Left lung (tissue), 10 donors: ENCODE measurements around the gene SCAMP2. TPM values are rescaled to one million over a fixed set of nuclear protein-coding genes. Genes with fewer than 3 reads are reported as not detected.
A peak's percentile ranks its signal among the peaks of the same experiment; 100 is the strongest.

Experiments
- ATAC-seq: fragments of 200-7000 bp; cut with Tn5 transposase; one replicate; pipeline ENCODE4 v1.9.1; 2020; ENCODE audit warnings: moderate library complexity
- DNase-seq, 4 donors: peaks; one replicate each; pipeline ENCODE4 v3.0.0-alpha.2; 2013 to 2020
- H3K27ac ChIP-seq, 2 donors: fragments of 200-600 bp; sonication (generic) in 1 of 2; one replicate each; pipeline versions ENCODE4 v1.5.0 to v1.8.0; 2020 to 2021
- H3K27me3 ChIP-seq, 2 donors: fragments of 200-600 bp; sonication (generic) in 1 of 2; one replicate each; pipeline versions ENCODE4 v1.5.0 to v1.8.0; 2020 to 2021
- H3K36me3 ChIP-seq, 2 donors: fragments of 200-600 bp; sonication (generic) in 1 of 2; one replicate each; pipeline versions ENCODE4 v1.5.0 to v1.8.0; 2020 to 2021
- H3K4me1 ChIP-seq, 2 donors: fragments of 200-600 bp; one replicate each; pipeline ENCODE4 v1.8.0; 2021
- H3K4me3 ChIP-seq, 2 donors: fragments of 200-600 bp; sonication (generic) in 1 of 2; one replicate each; pipeline versions ENCODE4 v1.5.0 to v1.8.0; 2020 to 2021; ENCODE audit warnings: mild to moderate bottlenecking in 1 of 2
- H3K9me3 ChIP-seq, 2 donors: fragments of 200-600 bp; sonication (generic) in 1 of 2; one replicate each; pipeline versions ENCODE4 v1.5.0 to v1.8.0; 2020 to 2021
- intact Hi-C, 2 donors: fragments of 100-400 bp; cut with DNase I; formaldehyde crosslinking; loops; one replicate each; pipeline versions ENCODE4 v1.11.2 to v1.14.2; 2022
- polyA plus RNA-seq, 6 donors: library from polyadenylated mRNA; unstranded; fragments of 120-200 nt; gene quantifications; one replicate each; pipeline ENCODE4 v1.2.1, GENCODE V29; 2013; ENCODE audit not compliant: insufficient read length in 6 of 6
- total RNA-seq, 2 donors: library from RNA; stranded (reverse); fragmentation: NEBNext Ultra II Directional; extraction: Animal tissue kit (Norgen Biotek cat#: 25700); gene quantifications; one replicate each; pipeline ENCODE4 v1.2.1, GENCODE V29; 2021
- TF ChIP-seq, protein P1 (sequence below), 2 donors: fragments of 200-600 bp; sonication (generic) in 1 of 2; IDR thresholded peaks; one replicate each; pipeline versions ENCODE4 v1.5.0 to v1.8.0; 2021; ENCODE audit warnings: antibody characterized with exemption in 2 of 2
- donor health status: DM: no; HTN: yes; CAD: no.
- donor health status: DM: no; HTN: no; CAD: no.

Gene SCAMP2
- total and polyA plus RNA-seq, 8 donors = 42.8 to 138 (median 48.0) TPM

- H3K27ac ChIP-seq = peak overlapping the region in 1 of 2 donors; percentile 38
- H3K9me3 ChIP-seq = no peaks in the 10 kb centered on the region
- intact Hi-C loops = no loop called here
- TF ChIP-seq, protein P1, sequence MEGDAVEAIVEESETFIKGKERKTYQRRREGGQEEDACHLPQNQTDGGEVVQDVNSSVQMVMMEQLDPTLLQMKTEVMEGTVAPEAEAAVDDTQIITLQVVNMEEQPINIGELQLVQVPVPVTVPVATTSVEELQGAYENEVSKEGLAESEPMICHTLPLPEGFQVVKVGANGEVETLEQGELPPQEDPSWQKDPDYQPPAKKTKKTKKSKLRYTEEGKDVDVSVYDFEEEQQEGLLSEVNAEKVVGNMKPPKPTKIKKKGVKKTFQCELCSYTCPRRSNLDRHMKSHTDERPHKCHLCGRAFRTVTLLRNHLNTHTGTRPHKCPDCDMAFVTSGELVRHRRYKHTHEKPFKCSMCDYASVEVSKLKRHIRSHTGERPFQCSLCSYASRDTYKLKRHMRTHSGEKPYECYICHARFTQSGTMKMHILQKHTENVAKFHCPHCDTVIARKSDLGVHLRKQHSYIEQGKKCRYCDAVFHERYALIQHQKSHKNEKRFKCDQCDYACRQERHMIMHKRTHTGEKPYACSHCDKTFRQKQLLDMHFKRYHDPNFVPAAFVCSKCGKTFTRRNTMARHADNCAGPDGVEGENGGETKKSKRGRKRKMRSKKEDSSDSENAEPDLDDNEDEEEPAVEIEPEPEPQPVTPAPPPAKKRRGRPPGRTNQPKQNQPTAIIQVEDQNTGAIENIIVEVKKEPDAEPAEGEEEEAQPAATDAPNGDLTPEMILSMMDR (IDR thresholded peaks at IDR 0.05) = no peak
- ATAC-seq (no peak), DNase-seq (peak in 1 of 4 donors; percentile 50)
- peaks cover 0 to 66% of the 10 kb centered on the region in 2 donors for H3K36me3 ChIP-seq
- no peak overlapping the region for H3K4me3 ChIP-seq
- H3K4me1 ChIP-seq = peaks cover 17 to 30% of the 10 kb centered on the region in 2 donors
- no peaks in the 10 kb centered on the region for H3K27me3 ChIP-seq
Measured at GRCh38 chr15:74845208-74845568, 28.0 kb downstream of the SCAMP2 start.

DNA sequence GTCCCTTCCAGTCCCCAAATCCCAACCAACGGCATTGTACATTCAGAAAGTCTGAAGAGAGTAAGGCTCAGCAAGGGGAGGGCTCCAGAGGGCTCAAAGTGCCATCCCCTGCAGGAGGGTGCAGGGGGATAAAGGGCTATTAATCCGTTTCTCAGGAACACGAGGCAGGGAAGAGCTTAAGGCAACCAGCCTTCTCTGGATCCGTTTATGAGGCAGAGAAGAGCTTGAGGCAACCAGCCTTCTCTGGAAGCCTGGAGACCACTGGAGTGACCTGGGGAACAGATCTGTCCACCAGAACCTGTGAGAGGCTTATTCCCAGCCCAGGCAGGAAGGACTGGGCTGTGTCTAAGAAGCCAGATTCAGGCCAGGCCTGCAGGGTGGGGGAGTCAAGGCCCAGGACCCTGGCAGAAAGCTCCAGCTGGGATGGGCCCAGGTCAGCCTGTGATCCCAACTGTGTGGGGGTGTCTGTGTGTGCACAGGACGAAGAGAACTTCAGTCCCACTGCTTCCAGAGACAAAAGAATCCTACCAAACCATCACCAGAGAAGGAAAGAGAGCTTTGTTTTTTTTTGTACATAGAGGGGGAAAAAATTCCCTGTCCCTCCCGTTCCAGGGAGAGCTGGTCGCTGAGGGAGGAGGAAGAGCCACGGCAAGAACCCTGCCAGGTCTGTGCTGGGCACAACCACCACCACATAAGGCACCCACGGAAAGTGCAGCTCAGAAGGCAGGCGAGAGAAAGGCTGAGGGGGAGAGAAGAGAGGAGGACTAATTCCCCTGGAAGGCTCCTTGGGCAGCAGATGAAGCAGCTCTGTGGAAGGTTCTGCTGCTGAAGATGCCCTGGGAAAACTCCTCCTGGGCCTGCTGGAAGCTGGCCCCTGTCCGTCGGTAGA lies 28.6 kb downstream of the SCAMP2 start:
- no peak overlapping the region for H3K4me3 ChIP-seq
- DNase-seq = no peak
- H3K9me3 ChIP-seq = no peaks in the 10 kb centered on the region
- intact Hi-C loops = no loop called here
- peak overlapping the region in 1 of 2 donors; percentile 38 for H3K27ac ChIP-seq
- peaks cover 17 to 30% of the 10 kb centered on the region in 2 donors for H3K4me1 ChIP-seq
- peaks cover 0 to 66% of the 10 kb centered on the region in 2 donors for H3K36me3 ChIP-seq
- no peak for ATAC-seq
- TF ChIP-seq, protein P1 (IDR thresholded peaks at IDR 0.05) = no peak
- H3K27me3 ChIP-seq = no peaks in the 10 kb centered on the region

DNA sequence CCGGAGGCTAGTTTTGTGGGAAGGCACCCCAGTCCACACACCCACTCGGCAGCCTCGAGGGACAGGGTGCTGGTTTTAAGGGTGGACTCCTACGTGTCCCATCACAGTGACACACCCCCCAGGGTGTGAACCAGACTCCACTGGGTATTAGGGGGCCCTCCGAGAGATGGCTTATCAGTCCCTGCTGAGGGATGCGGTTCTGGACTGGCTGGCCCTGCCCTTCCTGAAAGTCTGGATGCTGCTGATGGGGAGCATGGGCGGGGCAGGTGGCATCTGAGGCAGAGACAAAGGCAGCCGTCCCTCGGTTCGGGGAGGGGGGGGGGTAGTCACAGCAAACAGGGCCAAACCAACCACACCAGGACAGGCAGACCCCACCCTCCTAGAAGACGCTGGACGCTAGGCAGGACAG lies 29.3 kb downstream of the SCAMP2 start:
- DNase-seq (no peak), ATAC-seq (no peak)
- TF ChIP-seq, protein P1 (IDR thresholded peaks at IDR 0.05) = no peak
- H3K27ac ChIP-seq = peak overlapping the region in 1 of 2 donors; percentile 84
- H3K9me3 ChIP-seq = no peaks in the 10 kb centered on the region
- H3K36me3 ChIP-seq = peaks cover 0 to 66% of the 10 kb centered on the region in 2 donors
- peak overlapping the region in 1 of 2 donors; percentile 80 for H3K4me3 ChIP-seq
- intact Hi-C loops = no loop called here
- no peaks in the 10 kb centered on the region for H3K27me3 ChIP-seq
- H3K4me1 ChIP-seq = peaks cover 17 to 30% of the 10 kb centered on the region in 2 donors

DNA sequence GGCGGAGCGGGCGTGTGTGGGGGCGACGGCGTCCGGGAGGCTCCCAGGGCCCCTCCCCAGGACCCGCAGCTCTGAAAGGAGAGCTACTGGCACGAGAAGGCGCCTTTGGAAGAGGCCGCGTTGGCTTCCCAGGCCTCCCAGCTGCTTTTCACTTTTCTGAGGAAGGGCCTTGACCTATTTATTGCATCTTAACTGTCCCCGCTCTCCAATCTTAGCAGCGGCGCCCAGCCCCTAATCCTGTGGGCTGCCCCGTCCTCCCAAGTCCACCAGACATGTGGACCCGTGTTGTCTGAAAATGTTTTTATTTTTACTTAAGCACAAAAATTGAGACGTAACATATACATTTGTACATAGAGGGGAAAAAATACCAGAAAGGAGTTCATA lies 29.7 kb downstream of the SCAMP2 start:
- no peak for DNase-seq
- Histone ChIP-seq H3K4me3 (peak overlapping the region; percentile 80 to 89), H3K27ac (peak overlapping the region; percentile 83 to 84), H3K27me3 (no peaks in the 10 kb centered on the region), H3K36me3 (peaks cover 0 to 66% of the 10 kb centered on the region in 2 donors), H3K4me1 (peaks cover 17 to 30% of the 10 kb centered on the region in 2 donors), H3K9me3 (no peaks in the 10 kb centered on the region)
- intact Hi-C loops = no loop called here
- no peak for ATAC-seq
- TF ChIP-seq, protein P1 (IDR thresholded peaks at IDR 0.05) = no peak
